ENCODE results near the gene MUSTN1.

MUSTN1 gene

DNA sequence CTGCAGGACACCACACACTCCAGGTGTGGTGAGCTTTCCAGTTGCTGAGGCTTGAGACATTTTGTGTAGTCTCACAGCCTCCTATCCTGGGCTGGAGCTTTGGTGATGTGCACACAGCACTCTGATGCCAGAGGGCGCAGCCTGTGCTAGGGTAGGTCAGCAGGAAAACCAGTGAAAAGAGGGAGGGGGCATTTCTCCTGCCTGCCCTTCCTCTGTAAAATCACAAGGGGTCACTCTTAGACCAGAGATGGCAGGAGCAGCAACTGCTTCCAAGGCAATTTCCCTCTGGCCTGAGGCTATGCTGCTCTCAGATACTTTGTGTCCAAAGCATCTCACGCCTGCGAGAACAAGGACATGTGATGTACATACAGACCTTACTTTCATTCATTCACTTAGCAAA lies 16.5 kb upstream of the MUSTN1 start:
- DNase-seq, result no peak

DNA sequence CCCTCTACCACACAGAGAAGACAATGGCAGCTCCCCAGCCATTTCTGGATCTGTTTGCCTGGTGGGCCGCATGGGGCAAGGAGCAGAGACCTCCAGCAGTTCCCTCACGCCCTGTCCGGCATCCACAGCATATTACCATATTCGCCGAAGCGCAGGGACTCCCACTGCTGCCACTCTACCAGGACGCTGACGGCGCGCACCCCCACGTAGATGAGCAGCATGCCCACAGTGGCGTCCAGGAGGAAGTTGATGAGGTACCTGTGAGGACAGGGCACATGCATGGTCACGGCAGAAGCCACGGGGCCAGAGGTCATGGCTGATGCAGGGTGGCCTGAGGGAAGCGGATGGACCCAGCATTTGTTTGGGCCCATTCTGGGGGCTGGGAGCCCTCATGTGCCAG lies 14.8 kb upstream of the MUSTN1 start:
- DNase-seq, result no peak

- DNase-seq, result no peak
Measured at GRCh38 chr3:52848617-52849016, 13.8 kb upstream of the MUSTN1 start.

GRCh38 chr3:52847726-52848125 lies 12.9 kb upstream of the MUSTN1 start:
- no peak for DNase-seq

DNA sequence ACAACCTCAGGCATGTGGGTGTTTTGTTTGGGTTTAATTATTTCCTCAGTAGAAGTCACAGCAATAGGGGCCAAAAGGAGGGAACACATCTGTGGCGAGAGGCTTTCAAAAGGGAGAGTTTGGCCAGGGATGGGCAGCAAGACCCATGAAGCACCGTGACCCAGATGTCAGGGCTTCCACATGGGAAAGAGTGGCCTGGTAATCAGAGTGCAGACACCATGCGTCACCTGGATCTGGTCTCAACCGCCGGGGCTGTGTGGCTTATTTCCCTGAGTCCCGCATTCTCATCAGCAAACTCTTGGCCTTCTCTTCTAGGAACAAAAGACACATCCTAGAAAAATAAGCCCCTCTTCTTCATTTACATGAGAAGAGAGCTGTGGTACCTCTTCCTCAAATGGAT lies 12.4 kb upstream of the MUSTN1 start:
- DNase-seq, result no peak

DNA sequence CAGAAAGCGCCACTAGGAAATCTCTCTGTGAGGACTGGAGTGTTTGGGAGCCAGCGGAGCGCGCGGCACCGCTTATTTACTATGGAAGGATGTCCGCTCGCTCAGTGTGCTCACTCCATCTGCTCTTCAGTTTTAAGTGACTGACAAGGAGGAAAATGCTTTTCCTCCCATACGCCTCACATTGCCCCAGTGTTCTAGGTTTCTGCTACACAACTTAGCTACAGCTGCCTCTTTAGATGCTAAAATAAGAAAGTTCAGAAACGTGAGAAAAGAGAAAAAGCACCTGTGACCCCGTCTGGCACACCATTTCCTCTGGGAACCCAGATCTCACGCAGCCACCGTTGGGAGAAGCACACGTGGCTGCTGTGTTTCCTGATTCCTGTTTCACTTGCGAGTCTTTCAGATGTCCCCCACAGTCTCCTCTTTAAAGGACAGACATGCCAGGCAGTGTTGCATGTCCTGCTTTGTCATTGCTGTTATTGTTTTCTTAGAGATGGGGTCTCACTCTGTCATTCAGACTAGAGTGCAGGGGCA lies 11.7 kb upstream of the MUSTN1 start:
- no peak for DNase-seq

GRCh38 chr3:52845691-52846431 lies 11.0 kb upstream of the MUSTN1 start:
- DNase-seq, result no peak

DNA sequence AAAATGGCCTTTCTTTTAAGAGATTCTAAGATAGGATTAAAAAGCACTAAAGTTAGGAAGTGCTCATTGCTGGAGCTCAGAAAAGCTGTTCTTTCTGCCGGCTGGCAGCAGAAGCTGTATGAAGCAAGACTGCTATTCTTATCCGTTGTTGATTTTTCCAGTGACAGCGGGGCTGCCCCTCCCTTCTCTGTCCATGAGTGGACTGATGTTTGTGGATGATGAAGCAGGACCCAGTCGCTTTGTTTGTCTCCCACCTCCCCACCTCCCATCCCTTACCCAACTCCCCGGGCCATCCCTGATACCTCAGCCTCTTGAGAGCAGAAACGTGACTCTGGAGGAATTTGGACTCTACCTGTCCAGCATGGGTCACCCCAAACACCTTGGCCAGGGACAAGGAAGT lies 10.3 kb upstream of the MUSTN1 start:
- no peak for DNase-seq

- DNase-seq, result no peak
Measured at GRCh38 chr3:52844290-52844975, 9.6 kb upstream of the MUSTN1 start.

DNA sequence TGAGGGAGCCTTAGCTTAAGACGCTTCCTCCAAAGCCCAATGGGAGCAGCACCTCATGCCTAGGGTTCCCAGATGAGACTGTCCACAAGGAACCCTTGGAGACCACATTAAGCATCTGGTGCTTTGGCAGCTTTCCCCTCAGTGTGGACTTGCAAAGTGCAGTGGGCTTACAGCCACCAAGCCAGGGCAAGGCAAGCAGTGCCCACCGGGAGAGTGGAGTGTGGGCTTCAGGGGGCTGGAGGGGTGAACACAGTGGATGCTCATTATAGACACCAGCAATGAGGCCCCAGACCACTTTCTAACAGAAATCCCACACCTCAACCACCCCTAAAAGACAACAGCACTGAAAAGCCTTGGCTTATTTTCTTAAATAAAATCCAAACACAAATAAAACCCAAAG lies 9.1 kb upstream of the MUSTN1 start:
- no peak for DNase-seq

DNA sequence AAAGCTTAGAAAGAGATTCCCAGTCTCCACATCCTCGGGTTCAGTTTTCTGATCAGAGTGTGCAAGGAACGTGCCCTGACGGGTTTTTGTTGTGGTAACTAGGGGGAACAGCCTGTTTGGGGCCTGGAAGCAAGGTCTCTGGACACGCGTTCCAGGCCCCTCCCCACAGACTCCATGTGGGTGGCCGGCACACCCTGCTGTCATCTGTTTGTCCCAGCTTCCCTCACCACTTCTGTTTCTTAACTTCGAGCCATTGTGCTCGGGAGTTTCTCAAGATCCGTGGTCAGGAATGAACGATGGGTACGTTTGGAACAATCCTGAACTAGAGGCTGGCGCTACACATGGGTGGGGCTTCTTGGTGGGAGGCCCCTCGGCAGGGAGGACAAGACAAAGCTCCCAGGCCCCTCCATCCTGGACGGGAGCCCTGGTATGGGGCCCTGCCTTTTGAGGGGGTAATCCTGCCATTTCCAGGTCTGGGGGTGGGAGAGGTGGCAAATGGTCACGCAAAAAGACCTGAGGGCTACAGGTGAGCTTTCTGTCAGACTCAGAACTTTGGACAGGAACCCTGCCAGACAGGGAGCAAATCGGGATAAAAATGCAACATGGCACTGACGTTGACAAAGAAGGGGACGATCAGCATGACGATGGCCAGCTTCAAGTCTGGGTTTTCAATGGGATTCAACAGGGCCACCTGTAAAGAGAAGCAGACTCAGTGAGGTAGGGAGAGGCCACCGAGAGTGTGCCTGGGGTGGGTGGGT lies 8.5 kb upstream of the MUSTN1 start:
- DNase-seq, result no peak

- no peak for DNase-seq
Measured at GRCh38 chr3:52842424-52842823, 7.6 kb upstream of the MUSTN1 start.

GRCh38 chr3:52841981-52842340 lies 7.1 kb upstream of the MUSTN1 start:
- no peak for DNase-seq

DNA sequence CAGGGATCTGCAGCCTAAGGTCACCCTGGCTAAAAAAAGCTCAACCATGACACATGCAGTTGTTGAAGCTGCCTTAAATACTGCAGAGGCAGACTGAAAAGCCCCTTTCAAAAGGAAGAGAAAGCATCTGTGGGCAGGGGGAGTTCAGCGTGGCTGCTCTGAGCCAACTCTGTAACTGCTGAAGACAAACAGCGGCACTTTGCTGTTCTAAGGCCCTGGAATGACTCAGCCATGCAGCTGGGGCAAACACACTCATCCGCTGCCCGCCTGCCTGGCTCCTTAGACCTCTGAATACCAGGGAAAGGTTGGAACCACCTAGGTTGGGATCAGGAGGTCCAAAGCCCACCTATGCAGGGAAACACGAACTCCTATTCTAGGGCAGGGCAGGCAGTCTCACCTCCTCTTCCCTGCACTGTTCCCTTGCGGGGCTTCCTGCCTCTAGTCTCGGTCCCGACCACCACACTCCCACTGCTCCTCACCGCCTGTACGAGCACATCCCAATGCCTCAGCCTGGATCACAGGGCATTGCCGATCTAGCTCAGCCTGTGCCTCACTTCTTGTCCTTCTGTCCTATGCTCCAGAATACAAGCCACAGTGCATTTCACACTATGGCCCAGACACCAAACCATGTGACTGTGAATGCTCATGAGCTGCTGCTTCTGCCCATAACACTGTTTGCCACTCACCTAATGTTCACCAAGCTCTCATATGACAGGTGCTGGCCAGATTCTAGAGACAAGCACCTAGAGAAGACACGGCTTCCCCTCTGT lies 6.6 kb upstream of the MUSTN1 start:
- DNase-seq, result no peak

DNA sequence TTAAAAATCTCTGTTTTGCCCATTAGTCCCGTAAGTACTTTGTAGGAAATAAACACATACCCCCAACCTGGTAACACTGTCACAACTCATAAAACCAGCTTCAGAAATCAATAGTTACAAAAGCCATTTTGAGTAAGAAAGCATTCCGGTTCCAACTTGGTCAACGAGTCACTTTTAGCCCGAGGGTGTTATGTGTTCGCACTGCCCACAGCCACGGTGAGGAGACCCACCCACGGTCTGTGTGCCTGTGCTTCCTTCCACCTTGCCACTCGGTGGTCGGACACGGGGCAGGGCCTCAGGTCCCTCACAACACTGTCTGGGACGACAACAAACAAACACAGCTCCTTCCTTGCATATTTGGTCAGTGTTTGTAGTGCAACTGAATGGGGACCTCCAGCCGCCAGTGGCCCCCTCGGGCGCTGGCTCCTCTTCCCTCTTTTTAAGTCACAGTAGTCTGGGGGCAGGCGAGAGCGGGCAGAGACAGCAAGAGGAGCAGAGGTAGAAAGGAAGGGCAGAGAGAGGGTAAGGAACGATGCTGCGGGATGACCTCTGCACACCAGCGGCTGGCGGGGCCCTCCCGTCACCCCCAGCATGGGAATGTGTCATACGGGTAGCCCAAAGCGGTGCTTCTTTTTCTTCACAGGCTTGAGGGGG lies 5.2 kb upstream of the MUSTN1 start:
- DNase-seq, result no peak

DNA sequence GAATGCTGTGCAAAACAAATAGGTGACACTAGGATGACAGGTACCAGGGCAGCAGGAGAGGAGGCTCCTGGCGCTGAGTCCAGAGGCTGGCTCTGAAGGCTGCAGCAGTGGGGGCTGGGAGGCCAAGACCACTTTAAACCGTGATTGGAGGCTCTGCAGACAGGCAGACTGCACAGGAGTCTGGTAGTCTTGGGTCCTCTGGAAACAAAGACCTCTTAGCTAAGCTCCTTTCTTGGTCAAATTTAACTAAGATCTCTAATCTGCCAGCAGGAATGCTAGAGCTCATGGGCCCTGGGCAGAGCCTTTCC lies 4.4 kb upstream of the MUSTN1 start:
- no peak for DNase-seq

DNA sequence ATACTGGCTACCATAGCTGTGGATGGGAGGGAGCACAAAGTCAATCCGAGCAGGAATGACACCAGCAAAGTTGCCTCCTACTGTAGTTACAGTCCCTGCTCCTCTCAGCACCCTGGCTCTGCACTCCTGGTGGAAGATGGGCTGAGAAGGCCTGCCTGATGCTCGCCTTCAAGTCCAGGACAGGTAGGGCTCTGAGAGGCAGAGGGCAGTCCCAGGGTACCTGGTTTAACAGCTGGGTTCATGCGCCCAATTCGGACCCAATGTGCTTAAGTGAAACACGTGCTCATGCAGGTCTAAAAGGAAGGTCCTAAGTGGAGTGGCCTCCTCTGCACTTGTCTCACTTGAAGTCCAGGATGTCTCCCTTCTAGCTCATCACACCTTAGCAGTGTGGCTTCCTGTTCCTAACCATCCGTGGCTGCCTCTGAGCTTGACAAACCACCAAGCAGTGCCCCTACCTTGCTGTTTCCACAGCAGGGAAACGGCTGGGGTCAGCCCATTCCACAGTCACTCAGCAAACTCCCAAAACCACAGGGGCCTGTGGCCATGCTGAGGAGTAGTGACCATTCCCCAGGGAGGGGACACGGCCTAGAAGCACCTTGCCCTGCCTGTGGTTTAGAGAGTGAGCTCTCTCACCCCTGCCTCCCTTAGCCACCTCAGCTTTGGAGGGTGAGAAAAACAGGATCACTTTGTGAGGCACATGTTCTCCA lies 3.9 kb upstream of the MUSTN1 start:
- no peak for DNase-seq

GRCh38 chr3:52836986-52837385 lies 2.2 kb upstream of the MUSTN1 start:
- no peak for DNase-seq

- DNase-seq, result no peak
Measured at GRCh38 chr3:52836471-52836845, 1.6 kb upstream of the MUSTN1 start.

DNA sequence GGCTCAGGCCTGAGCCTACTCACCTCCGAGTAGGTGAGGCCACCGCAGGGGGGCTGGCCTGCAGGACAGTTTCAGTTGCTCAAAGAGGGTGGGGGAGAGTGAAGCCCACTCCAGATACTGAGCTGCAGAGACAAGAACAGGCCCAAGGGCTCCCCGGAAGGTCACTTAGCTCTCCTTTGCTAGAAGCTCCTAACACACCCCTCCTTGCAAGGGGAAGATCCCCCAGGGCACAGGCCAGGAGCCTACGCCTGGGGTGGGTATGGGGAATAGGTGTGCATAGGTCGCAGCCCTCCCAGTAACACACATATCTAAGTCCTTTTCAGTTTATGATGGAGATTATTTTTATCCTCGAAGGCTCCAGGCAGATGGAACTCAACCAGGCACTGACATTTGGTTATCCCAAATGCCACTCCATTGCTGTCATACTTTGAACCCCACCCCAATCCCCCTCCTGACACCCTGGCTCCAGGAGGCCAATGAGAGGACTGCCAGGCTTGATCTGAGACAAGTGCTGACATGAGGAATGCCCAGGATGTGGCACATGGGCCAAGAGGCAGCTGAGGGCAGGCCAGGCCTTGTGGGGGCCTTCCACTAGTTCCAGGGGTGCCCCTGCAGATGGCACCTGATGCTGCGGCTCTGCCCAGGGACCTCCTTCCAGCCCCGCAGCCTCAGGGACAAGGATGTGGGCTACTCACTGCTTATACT lies 1.1 kb upstream of the MUSTN1 start:
- DNase-seq, result no peak

DNA sequence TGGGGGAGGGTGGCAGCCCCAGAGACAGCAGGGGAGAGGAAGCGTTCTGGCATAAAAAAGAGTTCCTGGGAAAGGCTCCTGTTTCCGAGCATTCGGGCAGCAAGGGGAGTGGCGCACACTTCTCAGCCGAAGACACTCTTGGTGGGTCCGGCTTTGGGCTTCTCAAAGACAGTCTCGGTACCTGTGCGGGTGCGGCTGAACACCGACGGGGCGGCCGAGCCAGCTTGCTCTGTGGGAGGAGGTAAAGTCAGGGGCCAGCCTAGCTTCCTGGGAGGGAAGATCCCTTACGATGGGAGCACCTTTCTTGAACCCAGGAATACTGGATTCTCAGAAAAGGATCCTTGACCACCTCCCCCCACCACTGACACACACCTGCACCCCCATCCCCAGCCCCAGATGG lies 1.6 kb downstream of the MUSTN1 start:
- DNase-seq, result no peak

Measured in cortex of kidney (tissue), 1 donor.